WI38 (cell line): ENCODE measurements around the gene GALM.
"Not testable (repeated sequence)": the region's sequence is repeated elsewhere in the genome, so short reads cannot be mapped to it uniquely, and the experiment has no call there.

ENCODE experiments used
- H3K4me3 ChIP-seq: 2 replicates; pipeline ENCODE4 v1.5.1; 2011; ENCODE audit warnings: low read depth, mild to moderate bottlenecking, control low read depth, low read length
- TF ChIP-seq, protein P1 (sequence below): IDR thresholded peaks from 2 replicates; pipeline ENCODE4 v1.5.1; 2012; ENCODE audit warnings: low read depth, mild to moderate bottlenecking, control low read depth, low read length

GALM gene

DNA sequence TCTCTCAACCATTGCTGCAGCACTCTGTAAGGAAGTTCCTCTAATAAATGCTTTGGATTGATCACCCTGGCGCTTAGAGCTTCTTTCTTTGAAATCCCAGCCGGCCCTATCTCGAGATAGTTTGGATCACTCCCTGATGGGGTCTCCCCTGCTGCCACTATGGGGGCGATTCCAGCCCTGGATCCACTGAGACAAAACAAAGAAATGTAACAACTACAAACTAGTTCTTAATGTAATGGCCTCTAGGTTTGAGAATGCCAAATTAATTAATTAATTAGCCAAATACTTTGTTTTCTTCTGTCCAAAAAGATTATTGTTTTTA is 70.0 kb downstream of the GALM start:
- H3K4me3 ChIP-seq, result no peak overlapping the region
- TF ChIP-seq, protein P1, sequence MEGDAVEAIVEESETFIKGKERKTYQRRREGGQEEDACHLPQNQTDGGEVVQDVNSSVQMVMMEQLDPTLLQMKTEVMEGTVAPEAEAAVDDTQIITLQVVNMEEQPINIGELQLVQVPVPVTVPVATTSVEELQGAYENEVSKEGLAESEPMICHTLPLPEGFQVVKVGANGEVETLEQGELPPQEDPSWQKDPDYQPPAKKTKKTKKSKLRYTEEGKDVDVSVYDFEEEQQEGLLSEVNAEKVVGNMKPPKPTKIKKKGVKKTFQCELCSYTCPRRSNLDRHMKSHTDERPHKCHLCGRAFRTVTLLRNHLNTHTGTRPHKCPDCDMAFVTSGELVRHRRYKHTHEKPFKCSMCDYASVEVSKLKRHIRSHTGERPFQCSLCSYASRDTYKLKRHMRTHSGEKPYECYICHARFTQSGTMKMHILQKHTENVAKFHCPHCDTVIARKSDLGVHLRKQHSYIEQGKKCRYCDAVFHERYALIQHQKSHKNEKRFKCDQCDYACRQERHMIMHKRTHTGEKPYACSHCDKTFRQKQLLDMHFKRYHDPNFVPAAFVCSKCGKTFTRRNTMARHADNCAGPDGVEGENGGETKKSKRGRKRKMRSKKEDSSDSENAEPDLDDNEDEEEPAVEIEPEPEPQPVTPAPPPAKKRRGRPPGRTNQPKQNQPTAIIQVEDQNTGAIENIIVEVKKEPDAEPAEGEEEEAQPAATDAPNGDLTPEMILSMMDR, result no peak

DNA sequence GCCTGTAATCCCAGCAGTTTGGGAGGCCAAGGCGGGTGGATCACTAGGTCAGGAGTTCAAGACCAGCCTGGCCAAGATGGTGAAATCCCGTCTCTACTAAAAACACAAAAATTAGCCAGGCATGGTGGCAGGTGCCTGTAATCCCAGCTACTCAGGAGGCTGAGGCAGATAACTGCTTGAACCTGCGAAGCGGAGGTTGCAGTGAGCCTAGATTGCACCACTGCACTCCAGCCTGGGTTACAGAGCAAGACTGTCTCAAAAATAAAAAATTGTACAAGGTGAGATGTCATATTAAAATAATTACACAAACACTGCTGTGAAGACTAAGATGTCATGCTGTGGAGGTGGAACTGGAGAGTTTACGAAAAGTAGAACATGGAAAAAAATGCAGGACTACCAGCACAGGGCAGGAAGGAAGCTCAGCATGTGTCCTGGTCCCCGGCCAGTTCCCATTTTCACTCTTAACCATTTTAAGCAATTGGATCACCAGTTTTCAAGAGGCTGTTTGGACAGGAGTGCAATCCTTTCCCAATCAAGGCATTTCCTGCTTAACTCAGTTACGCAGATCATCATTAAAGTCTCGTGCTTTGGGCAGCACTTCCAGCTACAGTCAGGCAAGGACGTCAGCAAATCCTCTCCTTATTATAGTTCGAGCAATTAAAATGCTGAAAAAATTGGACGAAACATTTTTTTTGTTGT is 71.2 kb downstream of the GALM start:
- H3K4me3 ChIP-seq, result not testable (repeated sequence)

DNA sequence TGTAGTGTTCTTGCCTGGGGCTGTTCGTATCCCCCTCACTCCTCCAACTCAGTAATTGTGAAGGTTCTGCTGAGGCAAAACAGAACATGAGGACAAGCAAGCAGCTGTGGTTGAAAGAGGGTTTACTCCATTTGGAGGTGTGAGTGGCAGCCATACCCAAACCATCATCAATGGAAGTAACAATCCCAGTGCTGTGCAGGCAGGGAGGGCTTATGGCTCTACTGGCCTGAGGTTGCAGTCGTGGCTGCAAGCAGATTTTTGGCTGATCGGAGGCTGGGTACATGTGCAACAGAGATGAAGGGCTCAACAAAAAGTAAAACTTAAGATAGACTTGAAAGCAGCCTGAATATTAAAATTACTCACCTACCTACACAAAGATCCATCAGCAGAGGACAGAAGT is 72.0 kb downstream of the GALM start:
- TF ChIP-seq, protein P1, result no peak

DNA sequence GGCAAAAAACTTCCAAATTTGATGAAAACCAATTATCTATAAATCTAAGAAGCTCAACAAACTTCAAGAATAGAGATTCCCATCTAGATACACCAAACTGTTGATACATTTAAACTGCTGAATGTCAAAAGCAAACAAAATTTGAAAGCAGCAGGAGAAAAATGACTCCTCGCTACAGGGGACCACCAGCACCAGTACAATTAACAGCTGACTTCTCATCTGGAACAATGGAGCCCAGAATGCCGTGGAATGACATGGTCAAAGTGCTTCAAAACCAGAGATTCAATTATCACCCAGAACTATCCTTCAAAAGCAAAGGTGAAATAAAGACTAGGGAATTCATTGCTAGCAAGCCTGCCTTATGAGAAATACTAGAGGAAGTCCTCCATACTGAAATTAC is 73.6 kb downstream of the GALM start:
- TF ChIP-seq, protein P1, result no peak
- no peak overlapping the region for H3K4me3 ChIP-seq

More for the DNA sequence above, 72.0 kb downstream of the GALM start:
- no peak overlapping the region for H3K4me3 ChIP-seq

DNA sequence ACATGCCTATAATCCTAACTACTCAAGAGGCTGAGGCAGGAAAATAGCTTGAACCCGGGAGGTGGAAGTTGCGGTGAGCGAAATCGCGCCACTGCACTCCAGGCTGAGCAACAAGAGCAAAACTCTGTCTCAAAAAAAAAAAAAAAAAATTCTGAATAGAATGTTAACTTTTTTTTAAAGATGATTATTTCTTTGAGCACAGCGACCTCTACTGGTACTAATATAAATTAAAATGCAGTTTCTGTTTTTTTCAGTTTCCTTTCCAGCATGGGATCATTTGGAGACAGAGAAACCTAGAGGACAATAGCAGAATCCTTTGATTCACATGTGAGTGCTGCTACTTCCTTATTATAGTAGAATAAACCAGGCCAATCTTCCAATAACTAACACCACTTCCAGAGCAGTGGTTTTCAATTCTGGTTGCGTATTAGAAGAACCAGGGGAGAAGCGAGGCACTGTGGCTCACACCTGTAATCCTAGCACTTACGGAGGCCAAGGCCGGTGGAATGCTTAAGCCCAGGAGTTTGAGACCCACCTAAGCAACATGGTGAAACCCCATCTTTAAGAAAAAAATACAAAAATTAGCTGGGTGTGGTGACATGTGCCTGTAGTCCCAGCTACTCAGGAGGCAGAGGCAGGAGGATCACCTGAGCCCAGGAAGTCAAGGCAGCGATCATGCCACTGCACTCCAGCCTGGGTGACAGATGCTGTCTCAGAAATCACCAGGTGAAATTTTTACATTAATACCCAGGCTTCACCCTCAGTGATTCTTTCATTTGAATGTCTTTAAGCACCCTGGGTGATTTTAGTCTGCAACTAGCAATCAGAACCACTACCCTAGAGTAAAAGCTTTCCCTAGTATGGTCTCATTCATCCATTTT is 75.2 kb downstream of the GALM start:
- H3K4me3 ChIP-seq, result no peak overlapping the region

DNA sequence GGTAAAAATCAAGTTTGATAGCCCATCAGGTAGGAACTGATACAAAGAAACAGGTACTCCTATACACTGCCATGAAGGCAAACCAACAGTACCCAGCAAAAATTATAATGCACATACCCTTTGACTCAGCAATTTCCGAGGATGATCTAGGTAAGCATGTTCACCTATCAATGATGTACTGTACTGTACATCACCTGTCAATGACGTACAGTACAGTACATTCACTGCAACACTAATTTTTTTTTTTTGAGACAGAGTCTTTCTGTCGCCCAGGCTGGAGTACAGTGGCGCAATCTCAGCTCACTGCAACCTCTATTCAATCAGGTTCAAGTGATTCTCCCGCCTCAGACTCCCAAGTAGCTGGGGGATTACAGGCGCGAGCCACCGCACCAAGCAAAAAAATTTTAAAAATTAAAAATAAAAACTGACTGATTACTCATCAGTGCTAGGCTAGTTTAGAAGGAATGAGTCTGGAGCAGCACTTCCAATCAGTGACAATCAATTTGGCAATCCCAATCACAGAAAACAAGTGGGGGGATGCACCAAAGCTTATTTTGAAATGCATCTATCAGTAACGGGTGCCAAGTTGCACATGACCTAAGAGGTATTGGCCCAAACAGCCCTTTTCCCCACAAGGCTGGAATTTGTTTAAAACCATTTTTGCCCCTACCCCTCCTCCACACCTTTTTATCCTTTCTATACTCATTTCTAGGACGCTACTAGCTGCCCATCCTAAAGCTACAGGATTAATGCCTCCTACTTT is 77.1 kb downstream of the GALM start:
- TF ChIP-seq, protein P1, result no peak
- no peak overlapping the region for H3K4me3 ChIP-seq

More for the DNA sequence above, 75.2 kb downstream of the GALM start:
- TF ChIP-seq, protein P1, result no peak

DNA sequence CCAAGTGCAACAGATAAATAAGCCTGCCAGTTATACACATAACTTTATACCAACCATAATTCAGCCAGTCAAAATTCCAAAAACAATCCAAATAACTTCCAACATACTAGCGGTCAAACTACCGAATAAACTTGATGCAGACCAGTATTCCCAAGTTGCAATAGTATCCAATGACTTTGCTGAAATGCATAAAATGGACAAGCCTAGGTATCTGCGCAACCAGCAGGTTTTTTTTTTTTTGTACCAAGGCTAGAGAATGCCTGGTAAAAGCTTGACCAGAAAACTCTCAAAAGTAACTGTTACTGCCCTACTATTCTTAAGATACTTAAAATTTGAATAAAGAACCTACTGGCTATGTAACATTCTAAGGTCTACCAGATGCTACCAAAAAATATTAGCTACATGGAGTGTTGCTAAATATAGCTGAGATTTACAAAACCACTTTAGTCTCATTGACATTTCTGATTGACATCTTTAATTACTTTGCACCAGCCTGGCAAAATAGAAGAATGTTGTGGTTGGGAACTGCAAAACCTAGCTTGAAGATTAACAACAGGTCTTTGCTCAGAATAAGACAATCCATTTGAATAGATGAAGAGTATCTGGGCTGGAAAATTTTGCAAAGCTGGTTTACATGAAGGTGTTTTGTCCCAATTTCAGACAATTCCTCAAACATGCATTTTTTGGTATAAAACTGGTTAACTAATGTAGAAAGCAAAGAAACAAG is 77.9 kb downstream of the GALM start:
- no peak overlapping the region for H3K4me3 ChIP-seq
- TF ChIP-seq, protein P1, result no peak
